ENCODE results near the gene NCKIPSD.

DNA sequence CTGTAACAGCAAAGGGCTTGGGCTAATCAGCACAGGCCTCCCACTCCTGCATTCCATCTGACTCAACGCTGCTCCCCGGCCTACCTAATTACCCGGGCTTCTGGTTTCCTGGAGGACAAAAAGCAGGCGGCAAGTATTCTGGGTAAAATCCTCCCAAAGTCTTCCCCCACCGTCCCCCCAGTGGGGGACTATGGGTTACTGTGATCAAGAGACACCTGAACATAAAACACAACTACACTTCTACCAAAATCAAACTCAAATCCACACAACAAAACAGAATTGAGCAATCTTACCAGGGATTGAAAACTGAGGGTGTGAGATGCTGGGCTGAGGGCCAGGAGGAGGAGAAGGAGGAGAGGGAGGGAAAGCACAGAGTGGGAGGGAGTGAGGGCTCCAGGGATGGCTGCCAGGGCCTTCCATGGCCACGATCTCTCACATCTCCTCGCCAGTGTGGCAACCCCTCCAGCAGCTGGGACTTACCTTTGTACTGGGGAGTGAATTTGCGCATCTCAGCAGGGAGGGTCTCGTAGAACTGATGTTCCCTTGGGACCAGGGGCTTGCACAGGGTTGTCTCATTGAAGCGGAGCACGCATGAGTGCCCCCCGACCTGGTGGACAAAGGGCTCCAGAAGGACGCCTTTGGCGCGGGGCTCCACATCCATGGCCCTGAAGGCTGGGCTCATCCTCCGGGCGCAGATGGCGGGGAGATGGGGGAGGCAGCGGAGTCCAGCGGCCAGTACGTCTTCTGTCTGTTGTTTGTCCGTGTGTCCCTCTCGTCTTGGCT lies 9.1 kb upstream of the NCKIPSD start:
- peak; percentile 52; the same call in 1 of the 2 replicates for TF ChIP-seq ISL1 (CRISPR knock-in tag; IDR thresholded peaks at IDR 0.05)
- TF ChIP-seq TOX (CRISPR knock-in tag; IDR thresholded peaks at IDR 0.05; ENCODE audit: borderline replicate concordance), result no peak
- no peak for TF ChIP-seq PPARA (CRISPR knock-in tag; IDR thresholded peaks at IDR 0.05; ENCODE audit: borderline replicate concordance)
- TF ChIP-seq, protein P1, sequence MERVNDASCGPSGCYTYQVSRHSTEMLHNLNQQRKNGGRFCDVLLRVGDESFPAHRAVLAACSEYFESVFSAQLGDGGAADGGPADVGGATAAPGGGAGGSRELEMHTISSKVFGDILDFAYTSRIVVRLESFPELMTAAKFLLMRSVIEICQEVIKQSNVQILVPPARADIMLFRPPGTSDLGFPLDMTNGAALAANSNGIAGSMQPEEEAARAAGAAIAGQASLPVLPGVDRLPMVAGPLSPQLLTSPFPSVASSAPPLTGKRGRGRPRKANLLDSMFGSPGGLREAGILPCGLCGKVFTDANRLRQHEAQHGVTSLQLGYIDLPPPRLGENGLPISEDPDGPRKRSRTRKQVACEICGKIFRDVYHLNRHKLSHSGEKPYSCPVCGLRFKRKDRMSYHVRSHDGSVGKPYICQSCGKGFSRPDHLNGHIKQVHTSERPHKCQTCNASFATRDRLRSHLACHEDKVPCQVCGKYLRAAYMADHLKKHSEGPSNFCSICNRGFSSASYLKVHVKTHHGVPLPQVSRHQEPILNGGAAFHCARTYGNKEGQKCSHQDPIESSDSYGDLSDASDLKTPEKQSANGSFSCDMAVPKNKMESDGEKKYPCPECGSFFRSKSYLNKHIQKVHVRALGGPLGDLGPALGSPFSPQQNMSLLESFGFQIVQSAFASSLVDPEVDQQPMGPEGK (CRISPR knock-in tag; IDR thresholded peaks at IDR 0.05; ENCODE audit: borderline replicate concordance), result peak; percentile 87; the same call in 1 of the 2 replicates
- TF ChIP-seq, protein P2, sequence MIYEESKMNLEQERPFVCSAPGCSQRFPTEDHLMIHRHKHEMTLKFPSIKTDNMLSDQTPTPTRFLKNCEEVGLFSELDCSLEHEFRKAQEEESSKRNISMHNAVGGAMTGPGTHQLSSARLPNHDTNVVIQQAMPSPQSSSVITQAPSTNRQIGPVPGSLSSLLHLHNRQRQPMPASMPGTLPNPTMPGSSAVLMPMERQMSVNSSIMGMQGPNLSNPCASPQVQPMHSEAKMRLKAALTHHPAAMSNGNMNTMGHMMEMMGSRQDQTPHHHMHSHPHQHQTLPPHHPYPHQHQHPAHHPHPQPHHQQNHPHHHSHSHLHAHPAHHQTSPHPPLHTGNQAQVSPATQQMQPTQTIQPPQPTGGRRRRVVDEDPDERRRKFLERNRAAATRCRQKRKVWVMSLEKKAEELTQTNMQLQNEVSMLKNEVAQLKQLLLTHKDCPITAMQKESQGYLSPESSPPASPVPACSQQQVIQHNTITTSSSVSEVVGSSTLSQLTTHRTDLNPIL (CRISPR knock-in tag; IDR thresholded peaks at IDR 0.05; ENCODE audit: low read depth), result no peak
- TF ChIP-seq TCF4 (CRISPR knock-in tag; IDR thresholded peaks at IDR 0.05; ENCODE audit: borderline replicate concordance), result no peak
- TF ChIP-seq CSDC2 (CRISPR knock-in tag; IDR thresholded peaks at IDR 0.05), result no peak
- no peak for TF ChIP-seq RARB (CRISPR knock-in tag; IDR thresholded peaks at IDR 0.05)
- peak; percentile 64; the same call in 1 of the 2 replicates for TF ChIP-seq ZFP3 (CRISPR knock-in tag; IDR thresholded peaks at IDR 0.05)
- no peak for TF ChIP-seq BACH2 (CRISPR knock-in tag; IDR thresholded peaks at IDR 0.05; ENCODE audit: borderline replicate concordance)
- TF ChIP-seq ZNF70 (CRISPR knock-in tag; IDR thresholded peaks at IDR 0.05), result no peak
- TF ChIP-seq, protein P3, sequence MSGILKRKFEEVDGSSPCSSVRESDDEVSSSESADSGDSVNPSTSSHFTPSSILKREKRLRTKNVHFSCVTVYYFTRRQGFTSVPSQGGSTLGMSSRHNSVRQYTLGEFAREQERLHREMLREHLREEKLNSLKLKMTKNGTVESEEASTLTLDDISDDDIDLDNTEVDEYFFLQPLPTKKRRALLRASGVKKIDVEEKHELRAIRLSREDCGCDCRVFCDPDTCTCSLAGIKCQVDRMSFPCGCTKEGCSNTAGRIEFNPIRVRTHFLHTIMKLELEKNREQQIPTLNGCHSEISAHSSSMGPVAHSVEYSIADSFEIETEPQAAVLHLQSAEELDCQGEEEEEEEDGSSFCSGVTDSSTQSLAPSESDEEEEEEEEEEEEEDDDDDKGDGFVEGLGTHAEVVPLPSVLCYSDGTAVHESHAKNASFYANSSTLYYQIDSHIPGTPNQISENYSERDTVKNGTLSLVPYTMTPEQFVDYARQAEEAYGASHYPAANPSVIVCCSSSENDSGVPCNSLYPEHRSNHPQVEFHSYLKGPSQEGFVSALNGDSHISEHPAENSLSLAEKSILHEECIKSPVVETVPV (CRISPR knock-in tag; IDR thresholded peaks at IDR 0.05), result no peak
- no peak for TF ChIP-seq ZFP30 (CRISPR knock-in tag; IDR thresholded peaks at IDR 0.05)

Data from SK-N-SH treated with all-trans-retinoic acid at 6 μM for 48 hours (cell line).